Hepatocyte (in vitro differentiated cells): ENCODE results near the gene NUMA1. TPM values are rescaled to one million over a fixed set of nuclear protein-coding genes. Genes with fewer than 3 reads are reported as not detected.

Experiments
- DNase-seq: peaks from one replicate; pipeline ENCODE4 v3.0.0-alpha.2; 2016; ENCODE audit warnings: low spot score
- H2AFZ ChIP-seq: fragments of 200-600 bp; sonication (generic); 2 replicates; pipeline ENCODE4 v1.6.0; 2016; ENCODE audit warnings: antibody characterized with exemption, mild to moderate bottlenecking
- H3K27ac ChIP-seq: fragments of 200-600 bp; sonication (generic); 2 replicates; pipeline ENCODE4 v1.5.1; 2016; ENCODE audit warnings: mild to moderate bottlenecking
- H3K27me3 ChIP-seq: fragments of 200-600 bp; sonication (generic); 2 replicates; pipeline ENCODE4 v1.6.1; 2016
- H3K36me3 ChIP-seq: fragments of 200-600 bp; sonication (generic); replicated peaks from 2 replicates; pipeline ENCODE4 v1.5.1; 2016; ENCODE audit warnings: low read depth; ENCODE audit not compliant: insufficient read depth
- H3K4me1 ChIP-seq: fragments of 200-600 bp; sonication (generic); 2 replicates; pipeline ENCODE4 v1.5.1; 2016; ENCODE audit warnings: mild to moderate bottlenecking, moderate library complexity; ENCODE audit not compliant: insufficient read depth
- H3K4me2 ChIP-seq: fragments of 200-600 bp; sonication (generic); 2 replicates; pipeline ENCODE4 v1.6.0; 2016
- H3K4me3 ChIP-seq: fragments of 200-600 bp; sonication (generic); 2 replicates; pipeline ENCODE4 v1.5.1; 2016; ENCODE audit warnings: mild to moderate bottlenecking
- H3K79me2 ChIP-seq: fragments of 200-600 bp; sonication (generic); 2 replicates; pipeline ENCODE4 v1.6.0; 2017; ENCODE audit warnings: mild to moderate bottlenecking
- H3K9me2 ChIP-seq: fragments of 200-600 bp; sonication (generic); replicated peaks from 2 replicates; pipeline ENCODE4 v1.6.0; 2017; ENCODE audit warnings: mild to moderate bottlenecking; ENCODE audit not compliant: insufficient read depth
- H3K9me3 ChIP-seq: fragments of 200-600 bp; sonication (generic); 2 replicates; pipeline ENCODE4 v1.5.1; 2016; ENCODE audit warnings: low read depth, mild to moderate bottlenecking
- H4K20me1 ChIP-seq: fragments of 200-600 bp; sonication (generic); 2 replicates; pipeline ENCODE4 v1.6.0; 2016; ENCODE audit warnings: mild to moderate bottlenecking; ENCODE audit not compliant: insufficient read depth, poor library complexity, severe bottlenecking
- CTCF ChIP-seq: fragments of 200-600 bp; sonication (generic); IDR thresholded peaks from 2 replicates; pipeline ENCODE4 v1.5.1; 2016; ENCODE audit warnings: antibody characterized with exemption, mild to moderate bottlenecking; ENCODE audit not compliant: poor library complexity
- EZH2 ChIP-seq: fragments of 200-600 bp; sonication (generic); IDR thresholded peaks from 2 replicates; pipeline ENCODE4 v1.6.1; 2016; ENCODE audit warnings: antibody characterized with exemption, mild to moderate bottlenecking, borderline replicate concordance
- EZH2phosphoT487 ChIP-seq: fragments of 200-600 bp; sonication (generic); IDR thresholded peaks from one replicate; pipeline ENCODE4 v1.6.1; 2018; ENCODE audit warnings: antibody characterized with exemption, mild to moderate bottlenecking, low read depth, moderate library complexity; ENCODE audit not compliant: unreplicated experiment, severe bottlenecking
- WGBS: methylation state at CpG from one replicate; pipeline ENCODE4 v1.1.6; 2016; ENCODE audit warnings: low lambda C conversion rate; ENCODE audit errors: missing lambda C conversion rate; 5-methylcytosine and 5-hydroxymethylcytosine counted together
- polyA plus RNA-seq: library from polyadenylated mRNA; unstranded; fragments of >200 nt; fragmentation: Nextera tagmentation; extraction: Ambion mirVana; gene quantifications from 2 replicates; pipeline ENCODE4 v1.2.1, GENCODE V29; 2016
- total RNA-seq: library from RNA; depleted of rRNA; stranded (reverse); fragments of >200 nt; gene quantifications from 2 replicates; pipeline ENCODE4 v1.2.3, GENCODE V29; 2014

The NUMA1 gene
- total and polyA plus RNA-seq, 2 experiments from 2014 or later, result 103 to 140 TPM

GRCh38 chr11:71986131-71986530, 94.2 kb downstream of the NUMA1 start:
- Histone ChIP-seq H3K4me1 (no peaks in the 10 kb centered on the region), H3K4me2 (no peak overlapping the region), H3K9me3 (no peaks in the 10 kb centered on the region), H3K4me3 (no peak overlapping the region), H3K27me3 (no peaks in the 10 kb centered on the region), H3K9me2 (no peaks in the 10 kb centered on the region), H3K27ac (no peak overlapping the region), H4K20me1 (no peaks in the 10 kb centered on the region), H3K36me3 (no peaks in the 10 kb centered on the region), H2AFZ (no peak overlapping the region), H3K79me2 (no peaks in the 10 kb centered on the region)
- WGBS, result 89% methylated on average over 2 of the region's 2 CpGs
- TF ChIP-seq CTCF, result no peak
- TF ChIP-seq EZH2, result no peak
- no peak for DNase-seq

GRCh38 chr11:71979602-71980001, 100.7 kb downstream of the NUMA1 start:
- no peaks in the 10 kb centered on the region for H4K20me1 ChIP-seq
- H3K79me2 ChIP-seq, result peaks cover 8% of the 10 kb centered on the region
- H3K9me2 ChIP-seq, result no peaks in the 10 kb centered on the region
- H3K36me3 ChIP-seq, result peaks cover 5% of the 10 kb centered on the region
- 95% methylated on average over 3 of the region's 3 CpGs for WGBS
- no peak overlapping the region for H2AFZ ChIP-seq
- H3K27ac ChIP-seq, result no peak overlapping the region
- no peak for DNase-seq
- no peaks in the 10 kb centered on the region for H3K9me3 ChIP-seq
- H3K4me3 ChIP-seq, result no peak overlapping the region
- no peak for TF ChIP-seq EZH2
- TF ChIP-seq CTCF, result no peak
- no peak for TF ChIP-seq EZH2phosphoT487
- no peak overlapping the region for H3K4me2 ChIP-seq
- no peaks in the 10 kb centered on the region for H3K4me1 ChIP-seq
- H3K27me3 ChIP-seq, result no peaks in the 10 kb centered on the region

GRCh38 chr11:71979094-71979493, 101.2 kb downstream of the NUMA1 start:
- H3K79me2 ChIP-seq, result peaks cover 8% of the 10 kb centered on the region
- no peak for DNase-seq
- H3K27ac ChIP-seq, result no peak overlapping the region
- no peak overlapping the region for H2AFZ ChIP-seq
- peaks cover 5% of the 10 kb centered on the region for H3K36me3 ChIP-seq
- H3K9me3 ChIP-seq, result no peaks in the 10 kb centered on the region
- no peaks in the 10 kb centered on the region for H4K20me1 ChIP-seq
- H3K4me1 ChIP-seq, result no peaks in the 10 kb centered on the region
- H3K4me2 ChIP-seq, result no peak overlapping the region
- H3K27me3 ChIP-seq, result no peaks in the 10 kb centered on the region
- WGBS, result 96% methylated on average over 4 of the region's 4 CpGs
- H3K4me3 ChIP-seq, result no peak overlapping the region
- H3K9me2 ChIP-seq, result no peaks in the 10 kb centered on the region
- TF ChIP-seq EZH2 (no peak), EZH2phosphoT487 (no peak), CTCF (no peak)

- TF ChIP-seq EZH2phosphoT487 (no peak), EZH2 (no peak), CTCF (peak; percentile 75)
- Histone ChIP-seq H3K4me2 (no peak overlapping the region), H3K4me1 (no peaks in the 10 kb centered on the region), H3K79me2 (peaks cover 10% of the 10 kb centered on the region), H3K36me3 (peaks cover 5% of the 10 kb centered on the region), H4K20me1 (no peaks in the 10 kb centered on the region), H3K27me3 (no peaks in the 10 kb centered on the region), H3K27ac (no peak overlapping the region), H3K9me3 (no peaks in the 10 kb centered on the region), H3K9me2 (no peaks in the 10 kb centered on the region), H2AFZ (no peak overlapping the region), H3K4me3 (no peak overlapping the region)
- 70% methylated on average over 7 of the region's 7 CpGs for WGBS
- peak; percentile 52 for DNase-seq
Measured at GRCh38 chr11:71977743-71978418, 102.5 kb downstream of the NUMA1 start.
